Kidney capillary endothelial cell (primary cell): ENCODE data around the gene MAML2.

Experiments used
- DNase-seq: peaks from one replicate; pipeline ENCODE4 v3.0.0-alpha.2; 2018; ENCODE audit warnings: low spot score

MAML2 gene

GRCh38 chr11:96155627-96156378 is 187.2 kb downstream of the MAML2 start:
- DNase-seq, result peak; percentile 93

- DNase-seq, result no peak
Measured at GRCh38 chr11:96154802-96155520, 188.0 kb downstream of the MAML2 start.

- no peak for DNase-seq
Measured at GRCh38 chr11:96152623-96153022, 190.4 kb downstream of the MAML2 start.

GRCh38 chr11:96151501-96151900 is 191.5 kb downstream of the MAML2 start:
- no peak for DNase-seq

- DNase-seq, result no peak
Measured at GRCh38 chr11:96150609-96151008, 192.4 kb downstream of the MAML2 start.

- DNase-seq, result no peak
Measured at GRCh38 chr11:96149743-96150555, 193.0 kb downstream of the MAML2 start.

- DNase-seq, result no peak
Measured at GRCh38 chr11:96147906-96148486, 195.0 kb downstream of the MAML2 start.

GRCh38 chr11:96147186-96147585 is 195.8 kb downstream of the MAML2 start:
- no peak for DNase-seq

GRCh38 chr11:96146765-96147164 is 196.2 kb downstream of the MAML2 start:
- DNase-seq, result no peak

- no peak for DNase-seq
Measured at GRCh38 chr11:96145163-96145585, 197.8 kb downstream of the MAML2 start.

GRCh38 chr11:96144553-96144952 is 198.4 kb downstream of the MAML2 start:
- DNase-seq, result no peak

- no peak for DNase-seq
Measured at GRCh38 chr11:96143041-96143521, 199.9 kb downstream of the MAML2 start.

- DNase-seq, result no peak
Measured at GRCh38 chr11:96141626-96142025, 201.4 kb downstream of the MAML2 start.

GRCh38 chr11:96139691-96140090 is 203.3 kb downstream of the MAML2 start:
- DNase-seq, result no peak

- DNase-seq, result no peak
Measured at GRCh38 chr11:96137373-96137772, 205.6 kb downstream of the MAML2 start.

GRCh38 chr11:96136613-96137298 is 206.2 kb downstream of the MAML2 start:
- DNase-seq, result no peak

GRCh38 chr11:96134602-96135001 is 208.4 kb downstream of the MAML2 start:
- DNase-seq, result no peak

GRCh38 chr11:96132437-96132836 is 210.6 kb downstream of the MAML2 start:
- no peak for DNase-seq

GRCh38 chr11:96130061-96130620 is 212.9 kb downstream of the MAML2 start:
- no peak for DNase-seq

GRCh38 chr11:96127596-96127959 is 215.4 kb downstream of the MAML2 start:
- no peak for DNase-seq

GRCh38 chr11:96126917-96127595 is 215.9 kb downstream of the MAML2 start:
- no peak for DNase-seq
